Fibroblast of lung (primary cell): ENCODE results near the gene ANKS1B.

Experiments
- EZH2 ChIP-seq: IDR thresholded peaks from 2 replicates; pipeline ENCODE4 v1.5.1; 2012; ENCODE audit warnings: low read length, control low read depth, mild to moderate bottlenecking; ENCODE audit errors: missing control alignments
- TF ChIP-seq, protein P1 (sequence below), 2 donors: IDR thresholded peaks in 1 of 2; conservative IDR thresholded peaks in 1 of 2; 1 replicate in 1 of 2; 2 replicates in 1 of 2; pipeline ENCODE4 v1.5.1; 2011 to 2012; ENCODE audit warnings: low read length in 2 of 2, control low read depth in 1 of 2, inconsistent platforms in 1 of 2, low read depth in 1 of 2, mild to moderate bottlenecking in 1 of 2

DNA sequence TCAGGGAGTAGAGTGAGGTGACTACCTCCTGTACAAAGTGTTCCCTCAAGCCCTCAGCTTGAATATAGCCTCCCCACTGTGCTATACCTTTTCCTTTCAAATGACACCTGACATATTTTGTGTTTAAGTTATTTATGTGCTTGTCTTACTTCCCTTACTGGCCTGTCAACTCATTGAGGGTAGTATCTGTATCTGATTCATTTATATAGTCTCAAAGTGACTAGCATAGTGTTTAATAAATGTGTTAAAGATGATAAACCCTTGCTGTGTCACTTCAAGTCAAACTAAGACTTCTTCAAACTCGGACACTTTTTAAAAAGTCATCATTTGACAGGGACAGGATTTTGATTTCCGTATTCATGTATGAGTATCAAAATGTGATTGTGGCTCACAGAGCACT is 1287.5 kb downstream of the ANKS1B start:
- TF ChIP-seq, protein P1, sequence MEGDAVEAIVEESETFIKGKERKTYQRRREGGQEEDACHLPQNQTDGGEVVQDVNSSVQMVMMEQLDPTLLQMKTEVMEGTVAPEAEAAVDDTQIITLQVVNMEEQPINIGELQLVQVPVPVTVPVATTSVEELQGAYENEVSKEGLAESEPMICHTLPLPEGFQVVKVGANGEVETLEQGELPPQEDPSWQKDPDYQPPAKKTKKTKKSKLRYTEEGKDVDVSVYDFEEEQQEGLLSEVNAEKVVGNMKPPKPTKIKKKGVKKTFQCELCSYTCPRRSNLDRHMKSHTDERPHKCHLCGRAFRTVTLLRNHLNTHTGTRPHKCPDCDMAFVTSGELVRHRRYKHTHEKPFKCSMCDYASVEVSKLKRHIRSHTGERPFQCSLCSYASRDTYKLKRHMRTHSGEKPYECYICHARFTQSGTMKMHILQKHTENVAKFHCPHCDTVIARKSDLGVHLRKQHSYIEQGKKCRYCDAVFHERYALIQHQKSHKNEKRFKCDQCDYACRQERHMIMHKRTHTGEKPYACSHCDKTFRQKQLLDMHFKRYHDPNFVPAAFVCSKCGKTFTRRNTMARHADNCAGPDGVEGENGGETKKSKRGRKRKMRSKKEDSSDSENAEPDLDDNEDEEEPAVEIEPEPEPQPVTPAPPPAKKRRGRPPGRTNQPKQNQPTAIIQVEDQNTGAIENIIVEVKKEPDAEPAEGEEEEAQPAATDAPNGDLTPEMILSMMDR (conservative IDR thresholded peaks at IDR 0.05 in 1 of 2, IDR thresholded peaks at IDR 0.05 in 1 of 2; ENCODE audit: low read depth in 1 of 2, low read length in 2 of 2) = no peak
- no peak for TF ChIP-seq EZH2
